K562 (cell line): Measurements from ENCODE around the gene ZNF668. TPM values are rescaled to one million over a fixed set of nuclear protein-coding genes. Genes with fewer than 3 reads are reported as not detected.
A peak's percentile ranks its signal among the peaks of the same experiment; 100 is the strongest.

Experiments used
- CCNT2 ChIP-seq: IDR thresholded peaks from 2 replicates; pipeline ENCODE4 v1.6.1; 2011; ENCODE audit warnings: borderline replicate concordance, low read depth, mild to moderate bottlenecking, moderate library complexity, mixed read lengths, low read length; ENCODE audit not compliant: insufficient read length; ENCODE audit errors: extremely low read depth
- E2F6 ChIP-seq, 2 experiments: IDR thresholded peaks; 2 replicates each; pipeline ENCODE4 v1.6.1; 2011; ENCODE audit warnings: borderline replicate concordance in 1 of 2, control low read depth in 1 of 2, low read depth in 1 of 2, low read length in 1 of 2, mild to moderate bottlenecking in 1 of 2, mixed read lengths in 1 of 2, moderate library complexity in 1 of 2; ENCODE audit not compliant: insufficient read depth in 1 of 2, insufficient read length in 1 of 2, poor library complexity in 1 of 2, severe bottlenecking in 1 of 2; ENCODE audit errors: extremely low read depth in 1 of 2
- GTF2A2 ChIP-seq: IDR thresholded peaks from 2 replicates; pipeline ENCODE4 v1.6.1; 2016; ENCODE audit warnings: mild to moderate bottlenecking, missing genetic modification characterization, missing compliant biosample characterization
- HOXB6 ChIP-seq: fragments of 250-450 bp; sonication (Bioruptor Pico); IDR thresholded peaks from 2 replicates; pipeline ENCODE4 v1.5.1; 2022; ENCODE audit warnings: mild to moderate bottlenecking, borderline replicate concordance
- KLF1 ChIP-seq: fragments of 450-650 bp; IDR thresholded peaks from 2 replicates; pipeline ENCODE4 v1.6.1; 2016; ENCODE audit warnings: missing genetic modification characterization, missing compliant biosample characterization
- RBM14 ChIP-seq: fragments of 200-400 bp; formaldehyde crosslinking; IDR thresholded peaks from 2 replicates; pipeline ENCODE4 v1.6.1; 2018; ENCODE audit warnings: low read depth, mild to moderate bottlenecking, low read length, moderate library complexity, borderline replicate concordance; ENCODE audit not compliant: insufficient read depth
- RBM15 ChIP-seq: fragments of 200-400 bp; formaldehyde crosslinking; IDR thresholded peaks from 2 replicates; pipeline ENCODE4 v1.6.1; 2018; ENCODE audit warnings: mild to moderate bottlenecking, low read length, moderate library complexity; ENCODE audit not compliant: insufficient read depth
- ZBTB1 ChIP-seq: sonication (generic); formaldehyde crosslinking; IDR thresholded peaks from 2 replicates; pipeline ENCODE4 v1.8.1; 2023; ENCODE audit warnings: missing genetic modification reagents, low read depth, mild to moderate bottlenecking, borderline replicate concordance
- ZMIZ1 ChIP-seq, 2 experiments: fragments of 150-350 bp in 1 of 2; IDR thresholded peaks; 2 replicates each; pipeline ENCODE4 v1.6.1; 2012 to 2016; ENCODE audit warnings: low read depth in 2 of 2, low read length in 2 of 2, mild to moderate bottlenecking in 1 of 2, moderate library complexity in 1 of 2
- ZNF431 ChIP-seq: sonication (generic); formaldehyde crosslinking; IDR thresholded peaks from 2 replicates; pipeline ENCODE4 v1.8.0; 2022; ENCODE audit warnings: mild to moderate bottlenecking, missing genetic modification reagents
- polyA plus RNA-seq, 8 experiments: library from polyadenylated mRNA; depleted of rRNA in 4 of 8; stranded (reverse) in 5 of 8; unstranded in 3 of 8; fragments of >200 nt; fragmentation: Nextera tagmentation in 2 of 8; fragmentation: Illumina TruSeq in 1 of 8; extraction: Ambion mirVana in 2 of 8; extraction: Trizol in 1 of 8; gene quantifications; 2 replicates each; pipeline versions ENCODE4 v1.2.1 to v1.2.3, GENCODE V29; 2011 to 2014; ENCODE audit warnings: inconsistent platforms in 1 of 8, missing spikeins in 1 of 8
- total RNA-seq, 7 experiments: library from RNA; depleted of rRNA in 6 of 7; stranded (reverse); fragments of >200 nt in 6 of 7; fragmentation: Illumina TruSeq in 2 of 7; extraction: Trizol in 2 of 7; gene quantifications; 2 replicates each; pipeline versions ENCODE4 v1.2.1 to v1.2.3, GENCODE V29; 2011 to 2021; ENCODE audit warnings: low replicate concordance in 1 of 7
- TF ChIP-seq, protein P1 (sequence below): sonication (generic); formaldehyde crosslinking; IDR thresholded peaks from 2 replicates; pipeline ENCODE4 v1.8.0; 2022; ENCODE audit warnings: mild to moderate bottlenecking, missing genetic modification reagents
- TF ChIP-seq, protein P2 (sequence below): sonication (generic); formaldehyde crosslinking; IDR thresholded peaks from 2 replicates; pipeline ENCODE4 v1.8.0; 2023; ENCODE audit warnings: mild to moderate bottlenecking, missing genetic modification reagents
- TF ChIP-seq, protein P3 (sequence below): IDR thresholded peaks from 2 replicates; pipeline ENCODE4 v1.6.1; 2012; ENCODE audit warnings: low read depth, low read length, improper control_type of control experiment, borderline replicate concordance

Gene ZNF668
- total and polyA plus RNA-seq, 9 of the 15 experiments (the other 6 are each of a cell fraction or from before 2014, with no cell fraction given), result 0.04 to 15.3 (median 3.8) TPM; not detected in 1

DNA sequence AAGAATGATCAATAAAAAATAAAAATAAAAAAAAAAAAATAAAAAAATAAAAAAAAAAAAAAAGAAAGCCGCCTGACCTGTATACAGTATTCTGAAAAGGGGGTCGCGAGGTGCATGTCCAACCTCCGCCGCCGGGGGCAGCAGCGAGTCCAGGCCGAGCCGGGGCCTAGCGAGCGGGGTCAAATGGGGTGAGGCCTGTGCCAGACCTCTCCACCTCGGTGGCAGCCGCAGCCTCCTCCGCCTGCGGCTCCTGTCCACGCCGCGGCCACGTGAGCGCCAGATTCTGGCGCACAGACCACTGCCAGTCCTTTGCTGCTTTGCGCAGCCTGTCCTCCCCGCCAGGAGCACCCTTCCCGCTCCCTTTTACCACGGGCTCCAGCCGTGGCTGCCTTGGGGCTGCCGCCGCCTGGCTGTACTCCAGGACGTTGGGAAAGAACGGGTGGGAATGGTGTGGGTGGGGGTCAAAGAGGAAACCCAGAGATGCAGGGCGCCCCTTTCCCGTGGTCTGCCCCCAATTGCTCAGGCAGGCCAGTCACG, 31.7 kb upstream of the ZNF668 start (continued):
- TF ChIP-seq, protein P1, sequence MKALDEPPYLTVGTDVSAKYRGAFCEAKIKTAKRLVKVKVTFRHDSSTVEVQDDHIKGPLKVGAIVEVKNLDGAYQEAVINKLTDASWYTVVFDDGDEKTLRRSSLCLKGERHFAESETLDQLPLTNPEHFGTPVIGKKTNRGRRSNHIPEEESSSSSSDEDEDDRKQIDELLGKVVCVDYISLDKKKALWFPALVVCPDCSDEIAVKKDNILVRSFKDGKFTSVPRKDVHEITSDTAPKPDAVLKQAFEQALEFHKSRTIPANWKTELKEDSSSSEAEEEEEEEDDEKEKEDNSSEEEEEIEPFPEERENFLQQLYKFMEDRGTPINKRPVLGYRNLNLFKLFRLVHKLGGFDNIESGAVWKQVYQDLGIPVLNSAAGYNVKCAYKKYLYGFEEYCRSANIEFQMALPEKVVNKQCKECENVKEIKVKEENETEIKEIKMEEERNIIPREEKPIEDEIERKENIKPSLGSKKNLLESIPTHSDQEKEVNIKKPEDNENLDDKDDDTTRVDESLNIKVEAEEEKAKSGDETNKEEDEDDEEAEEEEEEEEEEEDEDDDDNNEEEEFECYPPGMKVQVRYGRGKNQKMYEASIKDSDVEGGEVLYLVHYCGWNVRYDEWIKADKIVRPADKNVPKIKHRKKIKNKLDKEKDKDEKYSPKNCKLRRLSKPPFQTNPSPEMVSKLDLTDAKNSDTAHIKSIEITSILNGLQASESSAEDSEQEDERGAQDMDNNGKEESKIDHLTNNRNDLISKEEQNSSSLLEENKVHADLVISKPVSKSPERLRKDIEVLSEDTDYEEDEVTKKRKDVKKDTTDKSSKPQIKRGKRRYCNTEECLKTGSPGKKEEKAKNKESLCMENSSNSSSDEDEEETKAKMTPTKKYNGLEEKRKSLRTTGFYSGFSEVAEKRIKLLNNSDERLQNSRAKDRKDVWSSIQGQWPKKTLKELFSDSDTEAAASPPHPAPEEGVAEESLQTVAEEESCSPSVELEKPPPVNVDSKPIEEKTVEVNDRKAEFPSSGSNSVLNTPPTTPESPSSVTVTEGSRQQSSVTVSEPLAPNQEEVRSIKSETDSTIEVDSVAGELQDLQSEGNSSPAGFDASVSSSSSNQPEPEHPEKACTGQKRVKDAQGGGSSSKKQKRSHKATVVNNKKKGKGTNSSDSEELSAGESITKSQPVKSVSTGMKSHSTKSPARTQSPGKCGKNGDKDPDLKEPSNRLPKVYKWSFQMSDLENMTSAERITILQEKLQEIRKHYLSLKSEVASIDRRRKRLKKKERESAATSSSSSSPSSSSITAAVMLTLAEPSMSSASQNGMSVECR (CRISPR knock-in tag), result no peak
- peak; percentile 91 to 94 for TF ChIP-seq E2F6 (IDR thresholded peaks at IDR 0.05; ENCODE audit: borderline replicate concordance in 1 of 2, extremely low read depth in 1 of 2, insufficient read depth in 1 of 2, insufficient read length in 1 of 2, low read depth in 1 of 2, low read length in 1 of 2, poor library complexity in 1 of 2, severe bottlenecking in 1 of 2)
- 0 out of 2 replicates have a peak, but pooled peaks have one; percentile 85 for TF ChIP-seq RBM14
- peak; percentile 70; the same call in 1 of the 2 replicates for TF ChIP-seq ZNF431 (CRISPR knock-in tag)
- TF ChIP-seq HOXB6 (CRISPR knock-in tag), result no peak
- TF ChIP-seq RBM15, result no peak
- no peak for TF ChIP-seq GTF2A2 (tag)
- TF ChIP-seq ZMIZ1 (IDR thresholded peaks at IDR 0.05; ENCODE audit: low read depth in 2 of 2, low read length in 2 of 2), result 0 out of 4 replicates have a peak, but pooled peaks of 1 of the 2 experiments have one; percentile 39
- no peak for TF ChIP-seq KLF1 (tag)
- TF ChIP-seq, protein P2, sequence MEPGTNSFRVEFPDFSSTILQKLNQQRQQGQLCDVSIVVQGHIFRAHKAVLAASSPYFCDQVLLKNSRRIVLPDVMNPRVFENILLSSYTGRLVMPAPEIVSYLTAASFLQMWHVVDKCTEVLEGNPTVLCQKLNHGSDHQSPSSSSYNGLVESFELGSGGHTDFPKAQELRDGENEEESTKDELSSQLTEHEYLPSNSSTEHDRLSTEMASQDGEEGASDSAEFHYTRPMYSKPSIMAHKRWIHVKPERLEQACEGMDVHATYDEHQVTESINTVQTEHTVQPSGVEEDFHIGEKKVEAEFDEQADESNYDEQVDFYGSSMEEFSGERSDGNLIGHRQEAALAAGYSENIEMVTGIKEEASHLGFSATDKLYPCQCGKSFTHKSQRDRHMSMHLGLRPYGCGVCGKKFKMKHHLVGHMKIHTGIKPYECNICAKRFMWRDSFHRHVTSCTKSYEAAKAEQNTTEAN (CRISPR knock-in tag), result no peak
- peak; percentile 95 for TF ChIP-seq ZBTB1 (CRISPR knock-in tag)
- TF ChIP-seq, protein P3, sequence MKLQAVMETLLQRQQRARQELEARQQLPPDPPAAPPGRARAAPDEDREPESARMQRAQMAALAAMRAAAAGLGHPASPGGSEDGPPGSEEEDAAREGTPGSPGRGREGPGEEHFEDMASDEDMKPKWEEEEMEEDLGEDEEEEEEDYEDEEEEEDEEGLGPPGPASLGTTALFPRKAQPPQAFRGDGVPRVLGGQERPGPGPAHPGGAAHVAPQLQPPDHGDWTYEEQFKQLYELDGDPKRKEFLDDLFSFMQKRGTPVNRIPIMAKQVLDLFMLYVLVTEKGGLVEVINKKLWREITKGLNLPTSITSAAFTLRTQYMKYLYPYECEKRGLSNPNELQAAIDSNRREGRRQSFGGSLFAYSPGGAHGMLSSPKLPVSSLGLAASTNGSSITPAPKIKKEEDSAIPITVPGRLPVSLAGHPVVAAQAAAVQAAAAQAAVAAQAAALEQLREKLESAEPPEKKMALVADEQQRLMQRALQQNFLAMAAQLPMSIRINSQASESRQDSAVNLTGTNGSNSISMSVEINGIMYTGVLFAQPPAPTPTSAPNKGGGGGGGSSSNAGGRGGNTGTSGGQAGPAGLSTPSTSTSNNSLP, result no peak
- TF ChIP-seq CCNT2, result peak; percentile 99
